Measurements from ENCODE around the gene TTPAL. TPM values are rescaled to one million over a fixed set of nuclear protein-coding genes. Genes with fewer than 3 reads are reported as not detected.

Gene TTPAL
- total RNA-seq, 3 donors from 2014 or later: 7.2 to 10.2 (median 9.9) TPM

DNA sequence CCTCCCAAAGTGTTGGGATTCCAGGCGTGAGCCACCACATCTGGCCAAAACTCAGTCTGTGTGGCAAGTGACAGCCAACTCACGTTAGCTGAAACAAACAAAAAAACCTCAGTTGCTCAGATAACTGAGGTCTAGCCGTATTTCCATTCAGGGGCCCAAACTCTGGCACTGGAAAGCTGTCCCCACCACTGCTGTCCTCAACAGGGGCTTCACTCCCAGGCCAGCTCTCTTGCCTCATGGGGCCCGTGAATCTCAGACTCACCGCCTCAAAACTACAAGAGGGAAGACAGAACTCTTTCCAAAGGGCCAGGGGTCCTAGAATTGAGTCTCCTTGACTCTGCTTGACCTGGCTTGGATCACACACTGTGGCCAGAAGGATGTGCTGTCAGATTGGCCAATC, 7.4 kb downstream of the TTPAL start:
- TF ChIP-seq, protein P1, sequence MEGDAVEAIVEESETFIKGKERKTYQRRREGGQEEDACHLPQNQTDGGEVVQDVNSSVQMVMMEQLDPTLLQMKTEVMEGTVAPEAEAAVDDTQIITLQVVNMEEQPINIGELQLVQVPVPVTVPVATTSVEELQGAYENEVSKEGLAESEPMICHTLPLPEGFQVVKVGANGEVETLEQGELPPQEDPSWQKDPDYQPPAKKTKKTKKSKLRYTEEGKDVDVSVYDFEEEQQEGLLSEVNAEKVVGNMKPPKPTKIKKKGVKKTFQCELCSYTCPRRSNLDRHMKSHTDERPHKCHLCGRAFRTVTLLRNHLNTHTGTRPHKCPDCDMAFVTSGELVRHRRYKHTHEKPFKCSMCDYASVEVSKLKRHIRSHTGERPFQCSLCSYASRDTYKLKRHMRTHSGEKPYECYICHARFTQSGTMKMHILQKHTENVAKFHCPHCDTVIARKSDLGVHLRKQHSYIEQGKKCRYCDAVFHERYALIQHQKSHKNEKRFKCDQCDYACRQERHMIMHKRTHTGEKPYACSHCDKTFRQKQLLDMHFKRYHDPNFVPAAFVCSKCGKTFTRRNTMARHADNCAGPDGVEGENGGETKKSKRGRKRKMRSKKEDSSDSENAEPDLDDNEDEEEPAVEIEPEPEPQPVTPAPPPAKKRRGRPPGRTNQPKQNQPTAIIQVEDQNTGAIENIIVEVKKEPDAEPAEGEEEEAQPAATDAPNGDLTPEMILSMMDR (IDR thresholded peaks at IDR 0.05): no peak
- Histone ChIP-seq H3K4me3 (no peak overlapping the region), H3K36me3 (ENCODE audit: low read depth) (no peaks in the 10 kb centered on the region), H3K4me1 (ENCODE audit: low read depth) (no peaks in the 10 kb centered on the region), H3K9me3 (no peaks in the 10 kb centered on the region)
- intact Hi-C loops (cut with DNase I, micrococcal nuclease): no loop called here
- DNase-seq (no peak), ATAC-seq (no peak)

DNA sequence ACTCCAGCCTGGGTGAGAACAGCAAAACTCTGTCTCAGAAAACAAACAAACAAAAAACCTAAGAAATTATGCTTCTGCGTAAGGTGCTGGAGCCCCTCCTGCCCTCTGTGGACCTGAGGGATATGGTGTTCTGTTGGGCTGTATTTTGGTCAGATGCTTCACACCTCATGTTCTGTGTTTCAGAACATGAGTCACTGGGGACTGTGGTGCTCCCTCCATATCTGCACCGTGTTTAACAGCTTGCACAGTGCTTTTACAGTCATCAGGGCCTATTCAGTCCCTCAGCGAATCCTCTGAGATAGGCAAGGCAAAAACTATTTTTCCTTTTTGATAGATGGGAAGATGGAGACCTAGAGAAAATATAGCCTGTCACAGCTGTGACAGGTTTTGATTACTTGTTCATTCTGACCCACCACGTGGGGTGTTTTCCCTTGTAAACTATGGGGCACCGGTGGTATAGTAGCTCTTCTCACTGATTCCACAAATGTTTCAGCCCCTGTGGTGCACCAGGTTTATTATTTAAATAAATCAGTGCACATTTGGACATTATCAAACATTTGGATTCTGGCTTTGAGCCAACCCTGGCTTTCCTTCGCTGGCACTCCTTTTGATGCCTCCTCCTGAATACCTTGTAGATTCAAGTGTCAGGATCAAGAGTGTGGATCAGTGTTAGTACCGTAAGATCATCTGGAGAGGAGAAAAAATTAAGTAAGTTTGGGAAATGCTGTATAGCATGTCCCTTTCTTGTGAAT, 9.6 kb downstream of the TTPAL start:
- DNase-seq: no peak
- Histone ChIP-seq H3K36me3 (ENCODE audit: low read depth) (peaks cover 3% of the 10 kb centered on the region), H3K9me3 (no peaks in the 10 kb centered on the region), H3K4me3 (no peak overlapping the region), H3K4me1 (ENCODE audit: low read depth) (no peaks in the 10 kb centered on the region)
- ATAC-seq: no peak
- intact Hi-C loops (cut with DNase I, micrococcal nuclease): no loop called here
- TF ChIP-seq, protein P1 (IDR thresholded peaks at IDR 0.05): no peak

DNA sequence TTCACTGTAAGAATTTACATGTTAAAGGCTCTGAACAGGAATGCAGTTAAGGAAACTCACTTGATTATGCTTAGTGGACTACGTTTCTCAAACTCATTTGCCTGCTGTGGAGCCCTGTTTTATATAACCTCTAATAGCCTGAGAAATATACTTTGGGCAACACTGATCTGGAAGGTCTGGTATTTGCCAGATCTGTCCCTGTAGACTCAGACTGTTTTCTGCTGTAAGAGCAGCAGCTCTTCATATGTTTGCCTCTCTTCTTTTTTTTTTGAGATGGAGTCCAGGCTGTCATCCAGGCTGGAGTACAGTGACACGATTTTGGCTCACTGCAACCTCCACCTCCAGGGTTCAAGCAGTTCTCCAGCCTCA, 10.1 kb downstream of the TTPAL start:
- no peak for ATAC-seq
- intact Hi-C loops (cut with DNase I, micrococcal nuclease): no loop called here
- H3K4me3 ChIP-seq: no peak overlapping the region
- no peaks in the 10 kb centered on the region for H3K9me3 ChIP-seq
- TF ChIP-seq, protein P1 (IDR thresholded peaks at IDR 0.05): no peak
- H3K4me1 ChIP-seq (ENCODE audit: low read depth): no peaks in the 10 kb centered on the region
- H3K36me3 ChIP-seq (ENCODE audit: low read depth): peaks cover 3% of the 10 kb centered on the region
- no peak for DNase-seq

DNA sequence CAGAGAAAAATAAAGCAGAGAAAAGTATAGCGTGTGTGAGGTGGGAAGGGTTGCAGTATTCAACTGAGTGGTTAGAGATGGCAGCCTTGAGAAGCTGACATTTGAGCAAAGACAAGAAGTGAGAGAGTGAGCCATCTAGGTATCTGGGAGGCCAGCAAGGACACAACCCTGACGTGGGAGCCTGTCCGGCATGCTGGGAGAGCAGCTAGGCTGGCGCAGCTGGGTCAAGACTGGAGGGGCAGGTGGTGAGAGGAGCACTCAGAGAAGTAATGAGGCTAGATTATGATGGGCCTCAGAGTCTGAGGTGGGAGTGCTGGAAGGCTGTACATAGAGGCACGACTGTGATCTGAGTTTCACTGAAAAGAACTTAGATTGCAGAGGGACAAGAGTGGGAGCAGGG, 12.9 kb downstream of the TTPAL start:
- intact Hi-C loops (cut with DNase I, micrococcal nuclease): no loop called here
- DNase-seq: no peak
- Histone ChIP-seq H3K36me3 (ENCODE audit: low read depth) (peaks cover 3% of the 10 kb centered on the region), H3K4me3 (no peak overlapping the region), H3K9me3 (no peaks in the 10 kb centered on the region), H3K4me1 (ENCODE audit: low read depth) (no peaks in the 10 kb centered on the region)
- TF ChIP-seq, protein P1 (IDR thresholded peaks at IDR 0.05): no peak
- no peak for ATAC-seq

DNA sequence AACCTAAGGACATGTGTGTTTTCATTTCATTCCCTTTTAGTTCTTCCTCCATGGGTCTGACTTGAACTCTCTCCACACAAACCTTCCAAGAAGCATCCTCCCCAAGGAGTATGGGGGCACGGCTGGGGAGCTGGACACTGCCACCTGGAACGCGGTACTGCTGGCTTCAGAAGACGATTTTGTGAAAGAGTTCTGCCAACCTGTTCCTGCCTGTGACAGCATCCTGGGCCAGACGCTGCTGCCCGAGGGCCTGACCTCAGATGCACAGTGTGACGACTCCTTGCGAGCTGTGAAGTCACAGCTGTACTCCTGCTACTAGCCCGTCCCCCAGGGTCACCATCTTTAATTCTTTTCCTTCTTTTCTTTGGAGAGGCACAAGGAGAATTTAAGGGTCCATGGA, 13.5 kb downstream of the TTPAL start:
- Histone ChIP-seq H3K36me3 (ENCODE audit: low read depth) (peaks cover 3% of the 10 kb centered on the region), H3K4me1 (ENCODE audit: low read depth) (no peaks in the 10 kb centered on the region), H3K4me3 (no peak overlapping the region), H3K9me3 (no peaks in the 10 kb centered on the region)
- intact Hi-C loops (cut with DNase I, micrococcal nuclease): no loop called here
- TF ChIP-seq, protein P1 (IDR thresholded peaks at IDR 0.05): no peak
- ATAC-seq: no peak
- no peak for DNase-seq

DNA sequence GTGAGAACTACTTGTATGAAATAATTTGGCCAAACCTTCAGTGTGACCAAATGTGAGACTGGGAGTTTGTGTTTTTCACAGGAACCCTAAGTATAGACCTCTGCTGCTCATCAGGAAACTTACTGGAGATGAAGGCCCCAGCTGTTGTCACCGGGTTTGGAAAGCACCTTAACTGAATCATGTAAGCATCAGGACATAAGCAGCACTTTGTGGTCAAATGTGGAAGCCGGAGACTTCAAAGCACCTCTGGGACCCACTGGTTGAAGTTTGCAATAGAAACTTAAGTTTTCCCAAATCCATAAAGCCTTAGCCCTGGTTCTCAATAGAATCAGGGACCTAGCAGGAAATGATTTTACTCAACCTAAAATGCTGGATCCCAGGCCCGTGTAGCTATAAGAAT, 14.3 kb downstream of the TTPAL start:
- H3K4me1 ChIP-seq (ENCODE audit: low read depth): no peaks in the 10 kb centered on the region
- ATAC-seq: no peak
- no peak for DNase-seq
- intact Hi-C loops (cut with DNase I, micrococcal nuclease): no loop called here
- no peak overlapping the region for H3K4me3 ChIP-seq
- TF ChIP-seq, protein P1 (IDR thresholded peaks at IDR 0.05): no peak
- peaks cover 3% of the 10 kb centered on the region for H3K36me3 ChIP-seq (ENCODE audit: low read depth)
- no peaks in the 10 kb centered on the region for H3K9me3 ChIP-seq

Measured in mucosa of descending colon (tissue), 3 donors.